Measurements from ENCODE around the gene OVAAL.

The OVAAL gene

DNA sequence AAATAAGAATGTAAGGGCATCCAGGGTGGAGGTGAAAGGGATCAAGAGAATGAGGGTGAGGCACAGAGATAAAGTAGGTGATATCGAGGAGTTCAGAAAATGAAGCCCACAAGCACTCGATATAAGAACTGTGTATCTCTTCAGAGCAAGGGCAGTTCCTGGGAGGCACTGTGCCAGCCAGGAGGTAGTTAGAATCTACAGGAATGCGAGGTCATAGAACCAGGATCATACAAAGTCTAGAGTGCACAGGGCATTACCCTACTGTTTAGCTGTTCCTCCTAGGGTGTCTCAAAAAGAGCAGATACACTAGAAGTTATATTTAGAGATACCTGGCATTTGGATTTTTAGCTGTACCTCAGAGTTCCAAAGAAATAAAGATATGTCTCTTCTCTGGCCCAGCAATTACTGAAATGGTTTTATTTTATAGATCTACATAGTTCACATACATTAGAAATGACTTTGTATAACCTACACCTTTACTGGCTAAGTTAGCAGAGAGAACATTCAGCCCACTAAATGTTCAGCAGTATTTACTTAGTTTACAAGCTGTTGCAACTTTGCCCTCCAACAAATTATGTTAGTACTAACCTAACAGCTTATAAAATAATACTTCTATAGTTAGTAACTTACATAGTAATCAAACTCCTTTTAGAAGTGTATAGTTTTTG is 1.6 kb downstream of the OVAAL start:
- in situ Hi-C loops (cut with MboI; ENCODE audit: low sequenced_read_pairs, unreplicated experiment) = no loop called here
- no peak for DNase-seq (ENCODE audit: low spot score)
- TF ChIP-seq, protein P1, sequence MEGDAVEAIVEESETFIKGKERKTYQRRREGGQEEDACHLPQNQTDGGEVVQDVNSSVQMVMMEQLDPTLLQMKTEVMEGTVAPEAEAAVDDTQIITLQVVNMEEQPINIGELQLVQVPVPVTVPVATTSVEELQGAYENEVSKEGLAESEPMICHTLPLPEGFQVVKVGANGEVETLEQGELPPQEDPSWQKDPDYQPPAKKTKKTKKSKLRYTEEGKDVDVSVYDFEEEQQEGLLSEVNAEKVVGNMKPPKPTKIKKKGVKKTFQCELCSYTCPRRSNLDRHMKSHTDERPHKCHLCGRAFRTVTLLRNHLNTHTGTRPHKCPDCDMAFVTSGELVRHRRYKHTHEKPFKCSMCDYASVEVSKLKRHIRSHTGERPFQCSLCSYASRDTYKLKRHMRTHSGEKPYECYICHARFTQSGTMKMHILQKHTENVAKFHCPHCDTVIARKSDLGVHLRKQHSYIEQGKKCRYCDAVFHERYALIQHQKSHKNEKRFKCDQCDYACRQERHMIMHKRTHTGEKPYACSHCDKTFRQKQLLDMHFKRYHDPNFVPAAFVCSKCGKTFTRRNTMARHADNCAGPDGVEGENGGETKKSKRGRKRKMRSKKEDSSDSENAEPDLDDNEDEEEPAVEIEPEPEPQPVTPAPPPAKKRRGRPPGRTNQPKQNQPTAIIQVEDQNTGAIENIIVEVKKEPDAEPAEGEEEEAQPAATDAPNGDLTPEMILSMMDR (IDR thresholded peaks at IDR 0.05; ENCODE audit: borderline replicate concordance, control extremely low read depth, extremely low read depth, insufficient read depth, missing control alignments) = no peak

DNA sequence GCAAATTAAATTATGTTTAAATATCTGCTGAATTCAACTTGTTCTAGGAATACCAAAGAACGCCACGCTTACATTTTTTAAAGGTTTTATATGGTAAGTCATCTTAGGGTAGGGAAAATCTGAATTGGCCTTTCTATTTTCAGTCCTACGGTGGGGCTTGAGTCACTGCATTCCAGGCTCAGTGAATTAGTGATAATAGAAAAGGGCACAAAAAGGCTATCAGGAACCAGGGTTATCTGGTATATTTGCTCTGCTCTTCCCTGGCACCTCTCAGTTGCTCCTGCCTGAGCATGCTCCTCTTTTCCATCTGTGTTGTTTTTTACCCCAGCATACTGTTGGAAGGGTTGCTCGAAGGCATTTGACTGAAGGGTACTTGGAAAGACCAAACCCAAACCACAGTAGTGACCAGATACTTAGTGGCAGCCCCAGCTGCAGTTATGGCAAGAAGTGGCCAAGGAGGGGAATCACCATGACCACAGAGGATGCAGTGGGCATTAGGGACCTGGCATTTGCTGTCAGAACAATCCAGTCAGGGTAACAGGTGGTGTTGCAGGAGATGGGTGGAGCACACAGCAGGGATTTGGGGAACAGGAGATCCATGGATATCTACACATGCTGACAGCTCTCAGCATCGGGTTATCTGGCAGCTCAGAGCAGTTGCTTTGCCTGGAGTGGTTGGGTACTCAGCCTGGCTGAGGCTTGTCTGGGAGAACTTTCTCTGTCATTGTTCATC is 2.3 kb downstream of the OVAAL start:
- DNase-seq (ENCODE audit: low spot score) = no peak
- in situ Hi-C loops (cut with MboI; ENCODE audit: low sequenced_read_pairs, unreplicated experiment) = no loop called here
- TF ChIP-seq, protein P1 (IDR thresholded peaks at IDR 0.05; ENCODE audit: borderline replicate concordance, control extremely low read depth, extremely low read depth, insufficient read depth, missing control alignments) = no peak

DNA sequence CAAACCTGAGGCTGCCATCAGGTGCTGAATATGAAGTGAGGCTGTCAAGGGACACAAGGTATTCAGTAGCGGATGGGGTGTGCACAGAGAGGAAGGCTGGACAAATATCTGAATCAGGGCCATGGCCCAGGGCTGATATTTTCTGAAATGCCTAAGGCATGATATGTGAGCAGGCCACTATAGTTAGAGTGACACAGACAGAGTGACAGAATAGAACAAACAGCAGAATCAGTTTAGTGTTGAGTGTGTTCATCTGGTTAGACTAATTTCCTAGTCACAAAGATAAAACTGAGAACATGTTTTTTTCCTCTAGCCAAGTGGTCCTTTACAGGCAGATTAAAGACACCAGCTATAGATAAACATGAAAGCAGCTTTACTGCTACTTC is 3.9 kb downstream of the OVAAL start:
- in situ Hi-C loops (cut with MboI; ENCODE audit: low sequenced_read_pairs, unreplicated experiment) = no loop called here
- TF ChIP-seq, protein P1 (IDR thresholded peaks at IDR 0.05; ENCODE audit: borderline replicate concordance, control extremely low read depth, extremely low read depth, insufficient read depth, missing control alignments) = no peak

DNA sequence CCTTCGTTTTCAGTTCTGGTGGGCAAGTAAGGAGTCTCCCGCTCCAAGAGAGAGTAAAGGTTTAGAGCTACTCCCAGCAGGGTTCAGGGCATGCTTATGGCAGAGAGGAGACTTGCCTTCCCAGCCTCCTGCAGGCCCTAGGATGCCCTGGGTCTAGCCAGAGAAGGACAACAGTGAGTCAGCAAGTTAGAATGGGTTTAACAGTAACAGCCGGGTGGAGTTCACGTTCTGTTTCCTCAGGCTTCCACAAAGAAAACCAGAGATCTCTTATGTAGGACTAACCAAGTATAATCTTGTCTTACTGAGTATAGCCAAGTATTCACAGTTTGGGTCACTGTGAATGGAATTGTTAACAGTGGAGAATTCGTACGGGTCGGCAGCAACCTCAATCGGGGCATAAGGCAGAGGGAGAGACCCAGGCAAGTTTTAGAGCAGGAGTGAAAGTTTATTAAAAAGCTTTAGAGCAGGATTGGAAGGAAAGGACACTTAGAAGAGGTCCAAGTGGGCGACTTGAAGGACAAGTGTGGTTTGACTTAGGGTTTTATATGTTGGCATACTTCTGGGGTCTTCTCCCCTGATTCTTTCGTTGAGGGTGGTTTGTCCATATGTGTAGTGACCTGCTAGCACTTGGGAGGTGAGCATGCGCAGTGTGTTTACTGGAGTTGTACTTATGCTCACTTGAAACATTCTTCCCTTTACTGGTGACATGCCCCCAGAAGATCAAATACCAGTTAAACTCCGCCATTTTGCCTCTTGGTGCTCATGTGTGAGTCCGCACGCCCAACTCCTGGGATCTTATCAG is 4.5 kb downstream of the OVAAL start:
- in situ Hi-C loops (cut with MboI; ENCODE audit: low sequenced_read_pairs, unreplicated experiment) = no loop called here
- no peak for DNase-seq (ENCODE audit: low spot score)
- TF ChIP-seq, protein P1 (IDR thresholded peaks at IDR 0.05; ENCODE audit: borderline replicate concordance, control extremely low read depth, extremely low read depth, insufficient read depth, missing control alignments) = no peak

More for the DNA sequence above, 3.9 kb downstream of the OVAAL start:
- DNase-seq (ENCODE audit: low spot score) = no peak

DNA sequence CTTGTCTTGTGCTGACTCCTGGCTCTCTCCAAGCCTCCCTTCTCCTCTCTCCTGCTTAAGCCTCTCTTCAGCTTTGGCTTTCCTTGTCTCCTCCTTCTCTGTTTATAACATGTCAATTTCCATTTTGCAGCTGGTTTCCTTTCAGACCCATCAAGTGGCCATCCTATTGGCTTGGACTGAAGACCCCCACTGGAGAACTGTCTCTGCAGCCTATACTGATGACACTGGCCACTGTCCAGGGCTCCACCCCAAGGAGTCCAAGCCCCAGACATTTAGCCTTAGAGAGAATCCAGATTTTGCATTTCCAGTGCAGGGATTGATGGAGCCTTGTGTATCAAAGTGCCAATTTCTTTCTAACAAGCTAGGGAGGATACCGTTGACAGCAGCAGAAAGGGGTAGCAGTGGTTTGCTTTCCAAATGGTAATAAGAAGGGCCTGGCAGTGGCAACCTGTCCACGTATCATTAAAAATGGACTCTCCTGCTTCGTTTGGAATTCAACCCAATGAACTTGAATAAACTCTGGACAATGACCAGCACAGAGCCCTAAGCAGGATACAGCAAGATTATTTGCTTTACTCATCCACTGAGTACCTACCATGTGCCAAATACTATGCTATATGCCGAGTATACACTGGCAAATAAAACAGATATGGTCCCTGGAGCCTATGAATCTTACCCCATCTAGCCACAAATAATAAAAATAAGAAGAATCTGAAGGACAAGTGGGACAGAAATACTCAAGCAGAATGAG is 6.5 kb downstream of the OVAAL start:
- TF ChIP-seq, protein P1 (IDR thresholded peaks at IDR 0.05; ENCODE audit: borderline replicate concordance, control extremely low read depth, extremely low read depth, insufficient read depth, missing control alignments) = no peak
- DNase-seq (ENCODE audit: low spot score) = no peak
- in situ Hi-C loops (cut with MboI; ENCODE audit: low sequenced_read_pairs, unreplicated experiment) = no loop called here

DNA sequence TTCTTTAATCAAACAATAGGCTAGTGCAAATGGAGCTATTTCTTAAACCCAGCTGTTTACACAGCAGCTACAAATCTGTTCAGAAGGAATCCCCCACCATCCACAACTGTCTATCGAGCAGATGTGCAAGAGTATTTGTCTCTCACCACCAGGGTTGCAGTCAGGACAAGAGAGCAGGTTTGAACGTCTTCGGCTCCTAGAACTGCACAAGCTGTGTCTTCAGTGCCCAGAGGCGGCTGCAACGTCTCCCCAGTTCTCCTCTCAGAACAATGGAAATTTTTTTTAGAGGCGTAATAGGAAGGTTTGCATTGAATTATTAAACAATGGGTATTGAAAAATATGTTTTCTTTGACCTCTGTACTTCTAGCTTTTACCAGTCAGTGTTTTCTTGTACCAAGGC is 7.3 kb downstream of the OVAAL start:
- in situ Hi-C loops (cut with MboI; ENCODE audit: low sequenced_read_pairs, unreplicated experiment) = no loop called here
- no peak for DNase-seq (ENCODE audit: low spot score)
- TF ChIP-seq, protein P1 (IDR thresholded peaks at IDR 0.05; ENCODE audit: borderline replicate concordance, control extremely low read depth, extremely low read depth, insufficient read depth, missing control alignments) = no peak

All from GM13976 (cell line).